Spleen (tissue), 11 donors: ENCODE measurements around the gene ALG8. TPM values are rescaled to one million over a fixed set of nuclear protein-coding genes. Genes with fewer than 3 reads are reported as not detected.

ENCODE experiments used
- DNase-seq: peaks from one replicate; pipeline ENCODE4 v3.0.0-alpha.2; 2020
- H3K27ac ChIP-seq, 8 donors: fragments of 200-600 bp; sonication (generic) in 7 of 8; 1 replicate in 4 of 8; 2 replicates in 4 of 8; pipeline versions ENCODE4 v1.5.0 to v1.8.0; 2016 to 2021; ENCODE audit warnings: inconsistent platforms in 4 of 8, mild to moderate bottlenecking in 4 of 8, moderate library complexity in 1 of 8
- H3K27me3 ChIP-seq, 7 donors: fragments of 200-600 bp; sonication (generic) in 6 of 7; replicated peaks in 1 of 7; 1 replicate in 4 of 7; 2 replicates in 3 of 7; pipeline versions ENCODE4 v1.5.0 to v1.8.0; 2016 to 2021; ENCODE audit warnings: inconsistent platforms in 3 of 7, mild to moderate bottlenecking in 1 of 7
- H3K36me3 ChIP-seq, 6 donors: fragments of 200-600 bp; sonication (generic) in 5 of 6; 1 replicate in 4 of 6; 2 replicates in 2 of 6; pipeline versions ENCODE4 v1.5.0 to v1.8.0; 2016 to 2021; ENCODE audit warnings: inconsistent platforms in 2 of 6
- H3K4me1 ChIP-seq, 6 donors: fragments of 200-600 bp; sonication (generic) in 5 of 6; 1 replicate in 3 of 6; 2 replicates in 3 of 6; pipeline versions ENCODE4 v1.5.0 to v1.8.0; 2016 to 2021; ENCODE audit warnings: inconsistent platforms in 3 of 6
- H3K4me3 ChIP-seq, 8 donors: fragments of 200-600 bp; sonication (generic) in 7 of 8; 1 replicate in 4 of 8; 2 replicates in 4 of 8; pipeline versions ENCODE4 v1.5.0 to v1.8.0; 2016 to 2021; ENCODE audit warnings: inconsistent platforms in 4 of 8, mild to moderate bottlenecking in 4 of 8, moderate library complexity in 2 of 8
- H3K9me3 ChIP-seq, 8 donors: fragments of 200-600 bp; sonication (generic) in 7 of 8; 1 replicate in 4 of 8; 2 replicates in 4 of 8; pipeline versions ENCODE4 v1.5.0 to v1.8.0; 2016 to 2021; ENCODE audit warnings: inconsistent platforms in 4 of 8
- POLR2A ChIP-seq, 3 donors: fragments of 450-650 bp; IDR thresholded peaks; one replicate each; pipeline ENCODE4 v1.5.1; 2017; ENCODE audit warnings: antibody characterized with exemption in 3 of 3, mild to moderate bottlenecking in 1 of 3
- POLR2AphosphoS5 ChIP-seq, 3 donors: sonication (generic); formaldehyde crosslinking; IDR thresholded peaks; one replicate each; pipeline ENCODE4 v1.5.1; 2017; ENCODE audit warnings: antibody characterized with exemption in 3 of 3
- WGBS, 5 donors: extraction: QIAGEN DNeasy Blood & Tissue Kit in 3 of 5; methylation state at CpG; one replicate each; pipeline versions ENCODE4 v1.1.5 to v1.1.7; 2013 to 2018; 5-methylcytosine and 5-hydroxymethylcytosine counted together
- intact Hi-C: fragments of 100-400 bp; cut with DNase I; formaldehyde crosslinking; loops from one replicate; pipeline ENCODE4 v1.15.0; 2023; ENCODE audit warnings: low total_unique reads
- polyA plus RNA-seq, 3 donors: library from polyadenylated mRNA; stranded (reverse); fragments of 200-250 nt; gene quantifications; one replicate each; pipeline ENCODE4 v1.2.1, GENCODE V29; 2013
- total RNA-seq, 7 donors: library from RNA; depleted of rRNA in 3 of 7; stranded (reverse); fragments of >200 nt in 3 of 7; fragmentation: NEBNext Ultra II Directional in 4 of 7; extraction: Animal tissue kit (Norgen Biotek cat#: 25700) in 4 of 7; gene quantifications; one replicate each; pipeline versions ENCODE4 v1.1.0 to v1.2.1, GENCODE V29; 2016 to 2021
- TF ChIP-seq, protein P1 (sequence below), 11 experiments: fragments of 200-600 bp in 7 of 11; fragments of 450-650 bp in 4 of 11; sonication (generic) in 4 of 11; IDR thresholded peaks in 8 of 11; conservative IDR thresholded peaks in 3 of 11; 1 replicate in 7 of 11; 2 replicates in 4 of 11; pipeline versions ENCODE4 v1.4.0 to v1.8.0; 2016 to 2021; ENCODE audit warnings: antibody characterized with exemption in 11 of 11, inconsistent platforms in 4 of 11, mild to moderate bottlenecking in 1 of 11
- donor health status: healthy with polysubstance abuse.
- donor health status: DM: no; HTN: no; CAD: no; lungs with moderate emphysema.
- donor health status: DM: no; HTN: no; CAD: no.
- donor health status: Bipolar disorder and iron deficiency.
- donor health status: healthy.
- donor health status: DM: no; HTN: no; CAD: no.
- donor health status: DM: yes; HTN: yes; CAD: no.

The ALG8 gene
- total and polyA plus RNA-seq, 10 donors = 17.4 to 35.7 (median 31.3) TPM

- H3K36me3 ChIP-seq = no peaks in the 10 kb centered on the region
- H3K4me3 ChIP-seq = no peak overlapping the region
- intact Hi-C loops = no loop called here
- no peak overlapping the region for H3K27ac ChIP-seq
- no peaks in the 10 kb centered on the region for H3K9me3 ChIP-seq
- WGBS, 5 donors = 74 to 80% (median 79%) methylated on average over 10 of the region's 10 CpGs
- TF ChIP-seq, protein P1, sequence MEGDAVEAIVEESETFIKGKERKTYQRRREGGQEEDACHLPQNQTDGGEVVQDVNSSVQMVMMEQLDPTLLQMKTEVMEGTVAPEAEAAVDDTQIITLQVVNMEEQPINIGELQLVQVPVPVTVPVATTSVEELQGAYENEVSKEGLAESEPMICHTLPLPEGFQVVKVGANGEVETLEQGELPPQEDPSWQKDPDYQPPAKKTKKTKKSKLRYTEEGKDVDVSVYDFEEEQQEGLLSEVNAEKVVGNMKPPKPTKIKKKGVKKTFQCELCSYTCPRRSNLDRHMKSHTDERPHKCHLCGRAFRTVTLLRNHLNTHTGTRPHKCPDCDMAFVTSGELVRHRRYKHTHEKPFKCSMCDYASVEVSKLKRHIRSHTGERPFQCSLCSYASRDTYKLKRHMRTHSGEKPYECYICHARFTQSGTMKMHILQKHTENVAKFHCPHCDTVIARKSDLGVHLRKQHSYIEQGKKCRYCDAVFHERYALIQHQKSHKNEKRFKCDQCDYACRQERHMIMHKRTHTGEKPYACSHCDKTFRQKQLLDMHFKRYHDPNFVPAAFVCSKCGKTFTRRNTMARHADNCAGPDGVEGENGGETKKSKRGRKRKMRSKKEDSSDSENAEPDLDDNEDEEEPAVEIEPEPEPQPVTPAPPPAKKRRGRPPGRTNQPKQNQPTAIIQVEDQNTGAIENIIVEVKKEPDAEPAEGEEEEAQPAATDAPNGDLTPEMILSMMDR (IDR thresholded peaks at IDR 0.05 in 8 of 11, conservative IDR thresholded peaks at IDR 0.05 in 3 of 11) = no peak
- no peak for TF ChIP-seq POLR2A (IDR thresholded peaks at IDR 0.05)
- TF ChIP-seq POLR2AphosphoS5 (IDR thresholded peaks at IDR 0.05) = no peak
- H3K4me1 ChIP-seq = no peaks in the 10 kb centered on the region
- no peak for DNase-seq
- H3K27me3 ChIP-seq = no peaks in the 10 kb centered on the region
Observed at GRCh38 chr11:78057462-78058055, 81.9 kb downstream of the ALG8 start.

DNA sequence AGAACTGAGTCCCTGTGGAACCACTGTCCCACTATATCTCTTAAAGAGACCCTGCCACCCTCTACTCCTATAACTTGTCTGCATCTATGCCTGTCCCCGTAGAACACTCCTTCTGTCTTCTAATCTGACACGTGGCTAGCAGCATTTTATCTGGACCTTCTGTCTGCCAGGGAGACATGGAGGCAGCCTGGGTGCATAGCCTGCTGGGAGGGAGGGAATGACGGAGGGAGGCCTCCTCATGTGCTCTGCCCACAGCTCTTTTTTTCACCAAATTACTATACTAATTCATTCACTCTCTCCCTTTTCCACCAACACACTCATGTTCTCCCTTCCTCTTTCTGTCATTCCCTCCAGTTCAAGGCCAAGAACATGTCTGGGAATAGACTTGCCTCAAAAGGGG lies 83.3 kb downstream of the ALG8 start:
- no peaks in the 10 kb centered on the region for H3K4me1 ChIP-seq
- TF ChIP-seq, protein P1 (IDR thresholded peaks at IDR 0.05 in 8 of 11, conservative IDR thresholded peaks at IDR 0.05 in 3 of 11) = no peak
- no peak for TF ChIP-seq POLR2A (IDR thresholded peaks at IDR 0.05)
- no peak for DNase-seq
- no peaks in the 10 kb centered on the region for H3K36me3 ChIP-seq
- WGBS, 5 donors = 76 to 96% (median 85%) methylated on average over 3 of the region's 3 CpGs
- H3K27me3 ChIP-seq = no peaks in the 10 kb centered on the region
- intact Hi-C loops = no loop called here
- no peak overlapping the region for H3K4me3 ChIP-seq
- H3K9me3 ChIP-seq = no peaks in the 10 kb centered on the region
- no peak overlapping the region for H3K27ac ChIP-seq

- intact Hi-C loops = no loop called here
- H3K27me3 ChIP-seq = no peaks in the 10 kb centered on the region
- H3K36me3 ChIP-seq = no peaks in the 10 kb centered on the region
- H3K9me3 ChIP-seq = no peaks in the 10 kb centered on the region
- no peaks in the 10 kb centered on the region for H3K4me1 ChIP-seq
- H3K27ac ChIP-seq = no peak overlapping the region
- 80 to 91% (median 86%) methylated on average over 4 of the region's 4 CpGs for WGBS, 5 donors
- DNase-seq = no peak
- no peak overlapping the region for H3K4me3 ChIP-seq
- no peak for TF ChIP-seq POLR2A (IDR thresholded peaks at IDR 0.05)
- TF ChIP-seq, protein P1 (IDR thresholded peaks at IDR 0.05 in 8 of 11, conservative IDR thresholded peaks at IDR 0.05 in 3 of 11) = no peak
- TF ChIP-seq POLR2AphosphoS5 (IDR thresholded peaks at IDR 0.05) = no peak
Observed at GRCh38 chr11:78054971-78055370, 84.5 kb downstream of the ALG8 start.

DNA sequence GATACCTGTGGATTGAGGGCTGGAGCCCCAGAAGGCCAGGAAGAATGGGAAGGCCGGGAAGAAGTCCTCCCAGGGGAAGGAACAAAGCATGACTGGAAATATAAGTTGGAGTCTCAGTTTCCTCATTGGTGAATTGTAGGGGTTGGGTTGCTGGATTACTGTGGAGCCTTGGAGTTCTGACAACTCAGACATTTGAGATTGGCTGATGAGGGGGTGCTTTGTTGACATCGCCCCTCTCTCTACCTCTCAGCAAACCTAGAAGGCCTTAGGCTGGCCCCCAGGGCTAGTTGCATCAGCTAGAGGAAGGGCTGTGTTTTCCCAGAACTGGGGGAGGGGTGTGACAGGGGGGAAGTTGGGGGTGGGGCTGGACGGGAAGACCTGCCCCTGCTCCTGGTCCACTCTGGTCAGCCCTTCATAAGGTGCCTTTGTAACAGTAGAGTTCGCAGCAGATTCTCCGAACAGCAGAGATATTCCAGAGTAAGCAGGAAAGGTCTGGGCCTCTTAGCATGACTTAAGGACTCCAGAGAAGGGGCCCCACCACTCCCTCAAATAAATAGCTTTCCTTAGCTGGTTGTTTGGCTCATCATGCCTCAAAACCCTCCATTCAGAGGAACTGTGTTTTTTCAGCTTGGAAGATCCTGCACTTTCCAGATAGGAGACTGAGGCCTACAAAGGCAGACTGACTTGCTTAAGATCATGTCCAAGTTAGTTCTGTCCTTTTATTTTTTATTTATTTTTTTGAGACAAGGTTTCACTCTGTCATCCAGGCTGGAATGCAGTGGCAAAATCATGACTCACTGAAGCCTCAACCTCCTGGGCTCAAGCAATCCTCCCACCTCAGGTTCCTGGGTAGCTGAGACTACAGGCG lies 88.2 kb downstream of the ALG8 start:
- TF ChIP-seq, protein P1 (IDR thresholded peaks at IDR 0.05 in 8 of 11, conservative IDR thresholded peaks at IDR 0.05 in 3 of 11) = no peak
- no peak for TF ChIP-seq POLR2AphosphoS5 (IDR thresholded peaks at IDR 0.05)
- TF ChIP-seq POLR2A (IDR thresholded peaks at IDR 0.05) = no peak
- Histone ChIP-seq H3K36me3 (no peaks in the 10 kb centered on the region), H3K4me1 (peaks cover 0 to 5% (median 3%) of the 10 kb centered on the region in 6 donors), H3K27me3 (no peaks in the 10 kb centered on the region), H3K9me3 (no peaks in the 10 kb centered on the region), H3K4me3 (no peak overlapping the region), H3K27ac (no peak overlapping the region)
- 75 to 88% (median 76%) methylated on average over 6 of the region's 6 CpGs for WGBS, 5 donors
- no peak for DNase-seq
- intact Hi-C loops = no loop called here
